Stimulated activated CD4-positive, alpha-beta T cell treated with anti-CD3 and anti-CD28 coated beads, Interleukin-1b, Interleukin-23, amount 100 ng/mL, for 24 hours (primary cell): ENCODE measurements around the gene TOB1.
"Not testable (repeated sequence)": the region's sequence is repeated elsewhere in the genome, so short reads cannot be mapped to it uniquely, and the experiment has no call there.

Experiments used
- DNase-seq, 4 experiments: peaks; one replicate each; pipeline ENCODE4 v3.0.0-alpha.2; 2020; ENCODE audit warnings: low read depth in 4 of 4, low spot score in 1 of 4

Gene TOB1

GRCh38 chr17:50898369-50899004 lies 32.3 kb upstream of the TOB1 start:
- no peak for DNase-seq

GRCh38 chr17:50894513-50894912 lies 28.4 kb upstream of the TOB1 start:
- not testable (repeated sequence) for DNase-seq

GRCh38 chr17:50893183-50893993 lies 27.2 kb upstream of the TOB1 start:
- no peak for DNase-seq

- DNase-seq: no peak
These were observed 26.1 kb upstream of the TOB1 start for GRCh38 chr17:50892101-50892776.

GRCh38 chr17:50891577-50891989 lies 25.4 kb upstream of the TOB1 start:
- no peak for DNase-seq

GRCh38 chr17:50890675-50891516 lies 24.7 kb upstream of the TOB1 start:
- no peak for DNase-seq

GRCh38 chr17:50889528-50890118 lies 23.5 kb upstream of the TOB1 start:
- no peak for DNase-seq

GRCh38 chr17:50887705-50888245 lies 21.6 kb upstream of the TOB1 start:
- DNase-seq: no peak

- no peak for DNase-seq
These were observed 18.5 kb upstream of the TOB1 start for GRCh38 chr17:50884439-50885311.

- no peak for DNase-seq
These were observed 17.8 kb upstream of the TOB1 start for GRCh38 chr17:50883850-50884438.

GRCh38 chr17:50882851-50883250 lies 16.7 kb upstream of the TOB1 start:
- no peak for DNase-seq

- DNase-seq: no peak
These were observed 15.0 kb upstream of the TOB1 start for GRCh38 chr17:50881182-50881581.

GRCh38 chr17:50879086-50879485 lies 12.9 kb upstream of the TOB1 start:
- DNase-seq: no peak

- no peak for DNase-seq
These were observed 11.7 kb upstream of the TOB1 start for GRCh38 chr17:50877838-50878237.

GRCh38 chr17:50877042-50877441 lies 10.9 kb upstream of the TOB1 start:
- DNase-seq: not testable (repeated sequence)

- no peak for DNase-seq
These were observed 8.9 kb upstream of the TOB1 start for GRCh38 chr17:50875074-50875473.

- DNase-seq: peak in 2 of 4 experiments; percentile 22 to 24
These were observed 6.7 kb upstream of the TOB1 start for GRCh38 chr17:50872710-50873424.

GRCh38 chr17:50871898-50872297 lies 5.7 kb upstream of the TOB1 start:
- DNase-seq: no peak

- DNase-seq: no peak
These were observed 5.2 kb upstream of the TOB1 start for GRCh38 chr17:50871364-50871763.
